Transverse colon (tissue), 4 donors: ENCODE results near the gene AJAP1.

Experiments
- CTCF ChIP-seq, 5 experiments: fragments of 200-600 bp in 3 of 5; fragments of 450-650 bp in 2 of 5; sonication (generic) in 3 of 5; IDR thresholded peaks; 1 replicate in 2 of 5; 2 replicates in 3 of 5; pipeline ENCODE4 v1.5.1; 2016 to 2017; ENCODE audit warnings: antibody characterized with exemption in 5 of 5, inconsistent platforms in 3 of 5, mild to moderate bottlenecking in 2 of 5, moderate library complexity in 1 of 5
- EP300 ChIP-seq: sonication (generic); formaldehyde crosslinking; IDR thresholded peaks from one replicate; pipeline ENCODE4 v1.6.1; 2017; ENCODE audit warnings: antibody characterized with exemption, low read depth
- POLR2AphosphoS5 ChIP-seq, 3 donors: sonication (generic); formaldehyde crosslinking; IDR thresholded peaks; one replicate each; pipeline ENCODE4 v1.6.1; 2016; ENCODE audit warnings: antibody characterized with exemption in 3 of 3

- no peak for TF ChIP-seq CTCF (IDR thresholded peaks at IDR 0.05)
- no peak for TF ChIP-seq EP300
- no peak for TF ChIP-seq POLR2AphosphoS5 (IDR thresholded peaks at IDR 0.05)
Observed at GRCh38 chr1:4797429-4797828, 143.0 kb downstream of the AJAP1 start.
